GM12872 (cell line): ENCODE measurements around the gene CD8B.

Source experiments
- CTCF ChIP-seq: IDR thresholded peaks from 3 replicates; pipeline ENCODE4 v1.5.1; 2011; ENCODE audit warnings: low read depth, mild to moderate bottlenecking, low read length, moderate library complexity; ENCODE audit not compliant: insufficient read depth

CD8B gene

GRCh38 chr2:86779971-86780370, 81.7 kb downstream of the CD8B start:
- no peak for TF ChIP-seq CTCF

GRCh38 chr2:86778957-86779356, 82.7 kb downstream of the CD8B start:
- TF ChIP-seq CTCF = no peak

- no peak for TF ChIP-seq CTCF
These were observed 85.2 kb downstream of the CD8B start for GRCh38 chr2:86776532-86776931.

GRCh38 chr2:86775338-86775737, 86.3 kb downstream of the CD8B start:
- no peak for TF ChIP-seq CTCF

GRCh38 chr2:86774862-86775261, 86.8 kb downstream of the CD8B start:
- no peak for TF ChIP-seq CTCF

- TF ChIP-seq CTCF = no peak
These were observed 89.1 kb downstream of the CD8B start for GRCh38 chr2:86772611-86773010.

GRCh38 chr2:86770816-86771301, 90.8 kb downstream of the CD8B start:
- TF ChIP-seq CTCF = no peak

- no peak for TF ChIP-seq CTCF
These were observed 91.8 kb downstream of the CD8B start for GRCh38 chr2:86769838-86770237.
